Thymus (tissue), 11 donors: ENCODE data around the gene PGAP6. TPM values are rescaled to one million over a fixed set of nuclear protein-coding genes. Genes with fewer than 3 reads are reported as not detected.

ENCODE experiments used
- DNase-seq, 9 donors: peaks; one replicate each; pipeline ENCODE4 v3.0.0-alpha.2; 2013; ENCODE audit warnings: low spot score in 9 of 9, low read depth in 6 of 9, missing footprints in 1 of 9
- H3K27ac ChIP-seq, 2 donors: one replicate each; pipeline ENCODE4 v1.5.1; 2013; ENCODE audit warnings: control low read depth in 1 of 2, low read depth in 1 of 2, low read length in 1 of 2, mild to moderate bottlenecking in 1 of 2, moderate library complexity in 1 of 2
- H3K27me3 ChIP-seq, 2 donors: one replicate each; pipeline ENCODE4 v1.5.1; 2013; ENCODE audit warnings: low read length in 1 of 2; ENCODE audit not compliant: control insufficient read depth in 2 of 2, insufficient read depth in 1 of 2
- H3K36me3 ChIP-seq, 2 donors: one replicate each; pipeline ENCODE4 v1.5.1; 2013; ENCODE audit warnings: low read length in 1 of 2, mild to moderate bottlenecking in 1 of 2, moderate library complexity in 1 of 2; ENCODE audit not compliant: control insufficient read depth in 2 of 2, insufficient read depth in 2 of 2
- H3K4me1 ChIP-seq, 2 donors: one replicate each; pipeline ENCODE4 v1.5.1; 2013; ENCODE audit warnings: low read length in 2 of 2; ENCODE audit not compliant: control insufficient read depth in 2 of 2, insufficient read depth in 2 of 2
- H3K4me3 ChIP-seq, 2 donors: one replicate each; pipeline ENCODE4 v1.5.1; 2013; ENCODE audit warnings: low read length in 2 of 2, control low read depth in 1 of 2, mild to moderate bottlenecking in 1 of 2
- H3K9me3 ChIP-seq, 2 donors: one replicate each; pipeline ENCODE4 v1.5.1; 2013; ENCODE audit warnings: low read length in 1 of 2, mild to moderate bottlenecking in 1 of 2; ENCODE audit not compliant: control insufficient read depth in 2 of 2, insufficient read depth in 1 of 2
- WGBS: extraction: QIAGEN DNeasy Blood & Tissue Kit; methylation state at CpG from one replicate; pipeline ENCODE4 v1.1.7; 2013; 5-methylcytosine and 5-hydroxymethylcytosine counted together
- polyA plus RNA-seq: library from polyadenylated mRNA; stranded (reverse); fragments of 200-250 nt; gene quantifications from one replicate; pipeline ENCODE4 v1.2.3, GENCODE V29; 2013
- total RNA-seq: library from RNA; stranded (reverse); fragments of 120-200 nt; gene quantifications from one replicate; pipeline ENCODE4 v1.2.4, GENCODE V29; 2013
- donor health status: healthy.

The PGAP6 gene
- total and polyA plus RNA-seq, 2 donors: 22.1 to 47.4 TPM

DNA sequence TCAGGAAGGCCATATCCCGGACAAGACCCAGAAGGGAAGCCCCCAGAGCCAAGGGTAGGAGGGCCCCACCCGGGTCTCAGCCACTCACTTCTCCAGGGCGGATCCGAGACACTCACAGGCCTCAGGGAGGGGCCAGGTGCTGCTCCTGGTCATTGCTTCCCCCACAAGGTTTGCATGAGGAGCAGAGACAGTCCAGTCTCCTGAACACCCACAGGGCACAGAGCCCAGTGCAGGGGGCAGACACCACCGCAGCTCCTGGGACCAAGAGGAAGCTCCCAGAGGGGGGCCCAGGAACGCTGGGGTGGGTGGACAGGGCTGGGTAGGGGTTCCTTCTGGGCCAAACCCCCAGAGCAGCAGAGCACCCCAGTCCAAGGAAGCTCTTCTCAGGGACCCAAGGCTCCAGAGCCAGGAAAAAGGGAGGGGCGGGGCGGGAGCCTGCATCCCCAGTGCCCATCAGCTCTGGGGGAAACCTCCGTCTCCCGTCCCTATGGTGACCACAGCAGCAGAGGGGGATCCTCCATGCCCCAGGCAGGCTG, 10.7 kb downstream of the PGAP6 start:
- no peak for DNase-seq
- 81% methylated on average over 10 of the region's 10 CpGs for WGBS
- no peaks in the 10 kb centered on the region for H3K9me3 ChIP-seq
- H3K27ac ChIP-seq: peak overlapping the region; percentile 64 to 78
- no peaks in the 10 kb centered on the region for H3K27me3 ChIP-seq
- H3K4me3 ChIP-seq: peak overlapping the region; percentile 2 to 68
- peaks cover 3 to 23% of the 10 kb centered on the region in 2 donors for H3K4me1 ChIP-seq
- peaks cover 66 to 73% of the 10 kb centered on the region in 2 donors for H3K36me3 ChIP-seq

DNA sequence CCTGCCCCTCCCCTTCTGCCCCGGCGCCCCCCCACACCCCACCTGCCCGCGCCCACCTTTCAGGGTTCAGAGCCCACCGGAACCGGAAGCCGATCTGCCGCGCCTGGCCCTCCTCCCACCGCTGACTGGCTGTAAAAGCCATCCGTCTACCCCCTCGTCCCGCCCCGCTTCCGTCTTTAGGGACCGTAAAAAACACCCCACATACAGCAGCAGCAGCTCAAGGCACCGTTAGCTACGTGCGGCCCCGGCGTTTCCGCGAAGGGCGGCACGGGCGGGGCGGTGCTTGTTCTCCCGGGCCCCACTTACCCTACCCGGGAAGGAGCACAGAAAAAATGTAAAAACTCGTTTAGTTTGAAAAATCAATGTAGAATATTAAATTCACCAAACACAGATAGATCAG, 11.3 kb downstream of the PGAP6 start, which contains the start of gene MRPL28:
Gene MRPL28 (minus strand): TSS at position 96 of the 400 bp plus-strand sequence. CDS start 320 bp downstream, outside the sequence.
- Histone ChIP-seq H3K27ac (peak within 1 kb of the TSS; percentile 64 to 78), H3K4me3 (peak within 1 kb of the TSS; percentile 2 to 68), H3K9me3 (no peaks in the 10 kb centered on the region), H3K27me3 (no peaks in the 10 kb centered on the region), H3K36me3 (peaks cover 63 to 69% of the 10 kb centered on the region in 2 donors), H3K4me1 (peaks cover 3 to 23% of the 10 kb centered on the region in 2 donors)
- 1% methylated on average over 30 of the region's 30 CpGs for WGBS
- DNase-seq: peak; percentile 86 to 97 (median 91)

DNA sequence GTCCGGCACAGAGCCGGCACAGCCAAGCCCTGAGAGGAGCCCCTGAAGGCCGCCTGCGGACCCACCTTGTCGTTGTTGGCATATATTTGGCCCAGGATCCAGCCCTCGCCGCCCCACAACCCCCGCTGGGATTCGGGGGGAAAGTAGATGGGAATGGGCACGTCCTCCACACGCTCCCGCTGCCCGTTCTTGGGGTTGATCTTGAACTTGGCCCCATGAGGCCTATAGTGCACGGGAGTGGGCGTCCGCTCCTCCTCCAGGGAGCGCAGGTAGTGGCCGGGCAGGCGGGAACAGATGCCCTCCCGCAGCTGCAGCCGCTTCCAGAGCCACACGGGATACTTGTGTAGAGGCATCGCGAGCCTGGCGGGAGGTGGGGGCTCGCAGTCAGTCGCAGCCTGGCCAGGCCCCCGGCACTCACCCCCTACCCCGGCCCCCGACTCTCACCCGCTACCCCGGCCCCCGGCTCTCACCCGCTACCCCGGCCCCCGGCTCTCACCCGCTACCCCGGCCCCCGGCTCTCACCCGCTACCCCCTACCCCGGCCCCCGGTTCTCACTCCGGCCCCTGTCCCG, 11.8 kb downstream of the PGAP6 start:
- H3K36me3 ChIP-seq: peaks cover 58 to 69% of the 10 kb centered on the region in 2 donors
- H3K4me1 ChIP-seq: peaks cover 3 to 23% of the 10 kb centered on the region in 2 donors
- peak overlapping the region; percentile 2 to 68 for H3K4me3 ChIP-seq
- H3K27me3 ChIP-seq: no peaks in the 10 kb centered on the region
- H3K27ac ChIP-seq: no peak overlapping the region
- WGBS: 58% methylated on average over 44 of the region's 44 CpGs
- no peaks in the 10 kb centered on the region for H3K9me3 ChIP-seq
- DNase-seq: no peak

DNA sequence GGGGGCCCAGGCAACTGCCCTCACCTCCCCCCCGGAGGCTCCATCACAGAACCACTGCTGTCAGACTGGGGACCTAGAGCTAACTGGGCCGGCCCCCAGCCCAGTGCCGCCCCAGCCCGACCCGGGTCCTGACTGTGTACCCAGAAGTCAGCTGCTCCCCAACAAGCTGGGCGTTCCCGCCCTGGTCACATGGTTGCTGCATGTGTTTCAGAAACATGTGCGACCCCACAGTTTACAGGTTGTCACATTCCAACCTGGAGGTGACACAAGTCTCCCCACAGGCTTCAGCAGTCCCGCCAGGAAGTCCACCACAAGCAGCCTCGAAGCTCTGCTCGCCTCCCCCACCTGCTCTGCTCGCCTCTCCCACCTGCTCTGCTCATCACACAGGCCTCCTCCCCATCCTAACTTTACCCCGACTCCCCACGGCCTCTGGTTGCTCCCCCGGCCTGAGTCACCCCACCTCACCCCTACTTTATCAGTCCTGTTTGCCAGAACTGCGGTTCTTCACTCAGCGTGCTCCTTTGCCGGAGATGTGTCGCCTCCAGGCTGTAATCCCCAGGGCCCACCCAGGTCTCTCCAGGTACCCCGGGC, 12.4 kb downstream of the PGAP6 start:
- H3K27ac ChIP-seq: no peak overlapping the region
- no peaks in the 10 kb centered on the region for H3K9me3 ChIP-seq
- DNase-seq: no peak
- peaks cover 3 to 23% of the 10 kb centered on the region in 2 donors for H3K4me1 ChIP-seq
- H3K27me3 ChIP-seq: peaks cover 0 to 5% of the 10 kb centered on the region in 2 donors
- H3K36me3 ChIP-seq: peaks cover 52 to 63% of the 10 kb centered on the region in 2 donors
- WGBS: 96% methylated on average over 20 of the region's 20 CpGs
- peak overlapping the region in 1 of 2 donors; percentile 2 for H3K4me3 ChIP-seq

DNA sequence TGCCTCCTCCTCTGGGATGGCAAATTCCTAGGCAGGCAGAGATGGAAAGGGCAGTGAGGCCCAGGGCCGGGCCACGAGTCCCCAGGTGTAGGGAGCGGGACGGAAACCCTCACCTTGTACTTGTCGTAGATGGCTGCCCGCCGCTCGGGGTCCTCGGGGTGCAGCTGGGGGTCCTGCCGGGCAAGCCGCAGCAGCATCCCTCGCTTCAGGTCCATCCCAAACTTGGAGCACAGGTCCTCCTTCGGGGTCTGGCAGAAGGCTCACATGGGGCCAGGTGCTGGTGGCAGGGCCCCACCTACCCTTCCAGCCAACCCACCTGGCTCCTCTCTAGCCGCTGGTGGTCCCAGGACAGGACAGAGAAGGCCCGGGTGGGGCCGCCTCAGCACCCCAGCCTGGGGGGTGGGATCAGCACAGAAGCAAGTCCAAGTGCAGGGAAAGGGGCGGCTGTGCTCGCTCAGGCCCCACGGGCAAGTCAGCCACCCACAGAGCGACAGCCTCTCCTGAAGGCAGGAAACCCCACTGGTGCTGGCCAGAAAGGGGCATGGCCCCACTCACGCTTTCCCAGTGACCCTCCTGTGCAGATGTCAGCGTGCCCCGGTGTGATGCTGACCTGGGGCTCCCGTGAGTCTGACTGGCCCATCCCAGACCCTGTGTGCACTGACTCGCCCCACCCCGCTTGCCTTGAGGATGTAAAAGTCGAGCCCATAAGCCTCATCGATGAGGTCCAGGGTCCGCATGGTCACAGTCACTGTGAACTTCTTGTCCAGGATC, 13.2 kb downstream of the PGAP6 start:
- H3K36me3 ChIP-seq: peaks cover 48 to 56% of the 10 kb centered on the region in 2 donors
- peaks cover 0 to 11% of the 10 kb centered on the region in 2 donors for H3K27me3 ChIP-seq

DNA sequence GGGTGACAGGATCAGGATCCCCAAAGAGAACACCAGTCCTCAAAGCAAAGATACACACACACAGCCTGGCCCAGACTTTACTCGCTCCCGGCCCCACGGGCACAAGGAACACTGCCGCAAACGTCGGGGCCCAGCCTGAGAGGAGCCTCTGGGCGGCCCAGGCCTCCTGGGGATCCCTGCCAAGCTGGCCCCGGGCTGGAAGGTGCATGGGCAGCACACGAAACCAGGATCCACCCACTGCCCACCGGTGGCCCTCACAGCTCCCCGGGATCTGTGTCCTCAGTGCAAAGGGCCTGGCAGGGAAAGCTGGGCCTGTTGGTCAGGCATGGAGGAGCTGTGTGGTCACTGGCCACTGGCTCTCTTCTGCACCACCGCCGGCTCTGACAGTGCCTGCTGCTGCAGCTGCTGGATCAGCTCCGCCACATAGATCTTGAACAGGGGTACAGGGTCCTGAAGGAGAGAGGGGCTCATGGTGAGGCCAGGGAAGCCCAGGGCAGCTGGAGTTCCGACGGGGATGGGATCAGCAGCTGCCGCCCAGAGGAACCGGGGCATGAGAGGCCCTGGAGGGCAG, 14.4 kb downstream of the PGAP6 start:
- H3K4me1 ChIP-seq: peaks cover 3 to 23% of the 10 kb centered on the region in 2 donors
- H3K36me3 ChIP-seq: peaks cover 40 to 44% of the 10 kb centered on the region in 2 donors
- H3K9me3 ChIP-seq: no peaks in the 10 kb centered on the region
- no peak overlapping the region for H3K4me3 ChIP-seq
- peaks cover 0 to 20% of the 10 kb centered on the region in 2 donors for H3K27me3 ChIP-seq
- 98% methylated on average over 18 of the region's 18 CpGs for WGBS
- no peak for DNase-seq
- no peak overlapping the region for H3K27ac ChIP-seq

More for the DNA sequence above, 13.2 kb downstream of the PGAP6 start:
- H3K27ac ChIP-seq: no peak overlapping the region
- no peak for DNase-seq
- H3K4me1 ChIP-seq: peaks cover 3 to 23% of the 10 kb centered on the region in 2 donors
- no peak overlapping the region for H3K4me3 ChIP-seq
- WGBS: 97% methylated on average over 29 of the region's 29 CpGs
- no peaks in the 10 kb centered on the region for H3K9me3 ChIP-seq

DNA sequence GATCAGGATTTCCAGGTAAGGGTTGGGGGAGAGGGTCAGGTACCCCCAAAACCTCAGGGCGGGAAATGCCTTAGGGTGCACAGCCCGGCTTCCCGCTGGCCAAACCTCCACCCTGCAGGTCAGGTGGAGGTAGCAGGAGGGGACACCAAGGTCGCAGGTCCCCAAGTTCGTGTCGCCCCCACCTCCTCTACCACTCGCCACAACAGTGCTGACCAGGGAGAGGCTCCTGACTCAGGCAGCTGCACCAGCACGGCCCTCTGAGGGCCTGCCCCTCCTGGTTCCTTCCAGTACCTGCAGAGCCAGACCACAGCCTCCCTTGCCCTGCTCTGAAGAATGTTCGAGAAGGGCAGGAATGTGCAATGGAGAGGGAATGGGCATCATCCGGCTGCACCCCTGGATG, 15.3 kb downstream of the PGAP6 start:
- peaks cover 32 to 35% of the 10 kb centered on the region in 2 donors for H3K36me3 ChIP-seq
- DNase-seq: no peak
- H3K9me3 ChIP-seq: no peaks in the 10 kb centered on the region
- H3K4me1 ChIP-seq: peaks cover 3 to 21% of the 10 kb centered on the region in 2 donors
- H3K27me3 ChIP-seq: peaks cover 0 to 27% of the 10 kb centered on the region in 2 donors
- 96% methylated on average over 10 of the region's 10 CpGs for WGBS
- H3K27ac ChIP-seq: no peak overlapping the region
- H3K4me3 ChIP-seq: no peak overlapping the region

DNA sequence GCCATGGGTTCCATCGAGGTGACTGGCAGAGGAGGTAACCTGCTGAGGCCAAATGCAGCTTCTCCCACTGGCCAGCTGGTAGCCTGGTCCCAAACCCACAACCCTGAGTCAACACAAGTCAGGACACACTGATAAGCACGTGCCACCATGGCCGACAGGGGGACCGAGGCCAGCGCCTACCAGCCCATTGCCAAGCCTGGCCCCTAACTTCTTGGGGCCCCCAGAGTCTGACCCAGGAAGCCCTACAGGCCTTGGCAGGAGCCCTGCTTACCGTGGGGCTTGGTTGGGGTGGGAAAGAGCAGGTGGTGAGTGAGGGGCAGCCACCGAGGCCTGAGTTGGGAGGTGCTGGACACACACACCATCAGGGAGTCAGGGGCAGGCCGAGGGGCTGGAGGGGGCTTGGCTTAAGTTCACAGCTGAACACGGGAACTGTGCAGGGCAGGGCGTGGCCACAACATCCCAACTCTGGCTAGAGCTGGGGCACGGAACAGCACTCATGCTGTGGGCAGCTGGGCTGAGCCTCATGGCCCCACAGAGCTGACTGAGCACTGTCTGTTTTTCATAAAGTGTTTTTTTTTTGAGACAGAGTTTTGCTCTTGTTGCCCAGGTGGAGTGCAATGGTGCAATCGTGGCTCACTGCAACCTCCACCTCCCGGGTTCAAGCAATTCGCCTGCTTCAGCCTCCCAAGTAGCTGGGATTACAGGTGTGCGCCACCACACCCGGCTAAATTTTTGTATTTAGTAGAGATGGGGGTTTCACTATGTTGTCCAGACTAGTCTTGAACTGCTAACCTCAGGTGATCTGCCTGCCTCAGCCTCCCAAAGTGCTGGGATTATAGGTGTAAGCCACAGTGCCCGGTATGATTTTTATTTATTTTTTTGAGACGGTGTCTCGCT, 16.9 kb downstream of the PGAP6 start:
- H3K4me1 ChIP-seq: peaks cover 0 to 9% of the 10 kb centered on the region in 2 donors
- no peaks in the 10 kb centered on the region for H3K9me3 ChIP-seq
- DNase-seq: no peak
- H3K27me3 ChIP-seq: peaks cover 0 to 27% of the 10 kb centered on the region in 2 donors
- H3K4me3 ChIP-seq: no peak overlapping the region
- no peak overlapping the region for H3K27ac ChIP-seq
- 74% methylated on average over 19 of the region's 19 CpGs for WGBS
- H3K36me3 ChIP-seq: peaks cover 32 to 33% of the 10 kb centered on the region in 2 donors
